NCI-H1417 (cell line): ENCODE results near the gene CDC26.
"Not testable (repeated sequence)": the region's sequence is repeated elsewhere in the genome, so short reads cannot be mapped to it uniquely, and the experiment has no call there.

ENCODE experiments used
- DNase-seq, 3 experiments: peaks; one replicate each; lab custom pipeline; 2025; lab: John Stamatoyannopoulos, UW

Gene CDC26

DNA sequence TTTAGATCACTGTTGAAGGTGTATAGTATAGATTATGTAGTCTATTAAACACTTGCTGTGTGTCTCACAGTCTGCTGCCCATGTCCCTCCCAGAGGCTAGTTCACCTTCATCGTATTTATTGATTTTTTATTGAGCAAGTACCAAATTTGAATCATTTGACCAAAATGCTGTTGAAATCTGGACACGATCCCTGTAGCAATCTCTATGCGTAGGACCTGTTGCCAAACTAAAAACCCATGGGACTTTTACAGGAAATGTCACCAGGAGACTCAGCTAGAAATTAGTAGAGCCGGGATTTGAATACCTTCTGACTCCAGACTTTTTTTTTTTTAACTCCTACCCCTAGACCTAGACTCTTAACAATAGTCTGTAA, 36.5 kb downstream of the CDC26 start:
- DNase-seq = no peak

- DNase-seq = no peak
These were observed 37.0 kb downstream of the CDC26 start for GRCh38 chr9:113238202-113238858.

GRCh38 chr9:113237026-113237425, 38.3 kb downstream of the CDC26 start:
- DNase-seq = no peak

DNA sequence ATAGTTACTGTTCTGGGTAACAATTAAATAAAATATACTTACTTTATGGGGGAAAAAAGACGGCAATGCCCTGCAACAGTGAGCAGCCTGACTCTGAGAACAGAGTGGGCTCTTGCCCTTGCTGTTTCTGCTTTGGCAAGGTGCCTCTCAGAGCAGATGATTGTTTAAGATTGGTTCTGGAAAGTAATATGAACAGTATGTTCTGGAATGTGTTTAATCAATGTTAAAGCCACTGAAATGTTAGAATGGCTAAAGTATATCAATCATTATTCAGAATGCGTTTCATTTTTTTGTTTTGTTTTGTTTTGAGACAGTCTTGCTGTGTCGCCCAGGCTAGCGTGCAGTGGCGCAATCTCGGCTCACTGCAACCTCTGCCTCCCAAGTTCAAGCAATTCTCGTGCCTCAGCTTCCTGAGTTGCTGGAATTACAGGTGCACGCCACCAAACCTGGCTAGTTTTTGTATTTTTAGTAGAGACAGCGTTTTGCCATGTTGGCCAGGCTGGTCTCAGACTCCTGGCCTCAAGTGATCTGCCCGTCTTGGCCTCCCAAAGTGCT, 39.6 kb downstream of the CDC26 start:
- not testable (repeated sequence) for DNase-seq

DNA sequence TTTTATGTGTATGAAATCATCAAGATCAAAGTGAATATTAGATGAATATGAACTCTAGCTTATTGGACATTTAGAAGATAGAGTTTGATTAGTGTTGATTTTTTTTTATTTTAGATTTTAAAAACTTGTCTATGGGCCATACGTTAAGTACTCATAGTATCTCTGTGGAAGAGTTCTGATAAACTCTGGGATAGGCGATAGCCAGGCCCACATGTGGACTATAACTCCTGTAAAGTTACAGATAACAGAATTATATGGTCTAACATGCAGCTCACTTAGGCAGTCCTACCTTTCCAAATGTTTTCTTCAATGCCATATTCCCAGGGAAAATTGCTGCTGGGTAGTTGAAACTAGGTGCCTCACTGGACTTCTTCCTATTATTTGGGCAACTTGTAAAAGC, 43.7 kb downstream of the CDC26 start:
- no peak for DNase-seq

DNA sequence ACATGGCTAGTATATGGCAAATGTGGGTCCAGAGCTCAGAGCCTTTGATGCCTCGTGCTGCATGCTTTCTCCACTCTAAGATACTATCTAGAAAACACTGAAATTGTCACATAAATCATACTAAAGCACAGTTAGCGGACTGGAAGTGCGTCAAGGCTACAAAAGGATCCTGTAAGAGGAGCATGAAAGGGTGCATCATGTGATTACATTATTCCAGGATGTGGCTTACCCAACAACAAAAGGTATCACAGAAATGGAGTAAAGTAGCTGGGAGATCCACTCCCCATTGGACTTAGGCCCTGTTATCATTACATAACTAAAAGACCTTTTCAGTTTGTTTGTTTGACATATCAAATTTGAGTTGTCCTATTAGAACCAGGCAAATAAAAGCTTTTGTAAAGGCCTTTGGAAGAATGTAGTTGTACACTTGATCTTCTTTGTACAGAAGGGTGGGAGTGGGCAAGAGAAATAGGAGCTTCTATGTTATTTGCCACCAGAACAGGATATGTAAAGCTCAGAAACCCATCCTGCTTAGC, 47.2 kb downstream of the CDC26 start:
- DNase-seq = peak; percentile 2 to 18 (median 9)

DNA sequence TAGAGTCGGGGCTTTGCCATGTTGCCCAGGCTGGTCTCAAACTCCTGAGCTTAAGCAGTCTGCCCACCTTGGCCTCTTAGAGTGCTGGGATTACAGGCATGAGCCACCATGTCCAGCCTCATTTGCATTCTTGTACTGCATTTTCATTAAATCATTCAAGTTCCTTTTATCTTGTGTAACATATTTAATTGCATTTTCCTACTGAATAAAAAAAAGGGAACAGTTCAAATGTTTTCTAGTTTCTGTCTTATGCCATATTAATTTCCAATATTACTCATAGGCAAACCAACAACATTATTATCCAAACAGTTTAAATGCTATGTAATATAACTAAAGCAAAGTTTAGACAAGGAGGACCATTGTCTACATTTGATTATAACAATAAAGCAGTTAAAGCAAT, 47.9 kb downstream of the CDC26 start:
- DNase-seq = no peak

DNA sequence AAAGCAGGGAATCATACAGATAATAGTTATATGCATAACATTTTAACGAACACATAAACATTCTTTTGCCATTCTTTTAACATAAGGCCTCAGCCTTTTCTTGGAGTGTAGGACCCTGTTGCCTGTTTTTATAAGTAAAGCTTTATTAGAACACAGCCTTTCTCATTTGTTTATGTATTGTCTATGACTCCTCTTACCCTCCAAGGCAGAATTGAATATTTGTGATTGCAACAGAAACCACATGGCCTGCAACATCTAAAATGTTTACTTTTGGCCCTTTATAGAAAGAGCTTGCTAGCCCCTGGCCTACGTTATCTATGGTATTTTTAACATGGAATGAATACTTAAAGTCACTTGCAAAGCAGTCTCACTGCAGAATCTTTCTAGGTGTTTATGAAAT, 51.4 kb downstream of the CDC26 start:
- DNase-seq = no peak

DNA sequence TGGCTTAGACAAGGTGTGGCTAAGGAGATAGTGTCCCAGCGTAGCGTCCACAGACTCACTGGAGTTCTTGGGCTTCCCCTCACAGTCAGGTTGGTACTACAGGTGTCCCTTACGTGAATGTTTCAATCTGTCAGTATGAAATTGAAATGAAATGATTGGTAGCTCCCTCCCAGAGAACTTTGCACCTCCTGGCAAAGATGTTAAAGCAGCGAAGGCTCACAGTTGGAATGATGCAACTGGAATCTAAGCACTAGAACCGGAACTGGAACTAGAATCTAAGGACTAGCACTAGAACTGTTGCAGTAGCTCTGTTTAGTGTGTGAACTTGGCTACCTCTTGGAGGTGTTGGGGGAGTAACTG, 52.9 kb downstream of the CDC26 start:
- peak in 1 of 3 experiments; percentile 50 for DNase-seq

DNA sequence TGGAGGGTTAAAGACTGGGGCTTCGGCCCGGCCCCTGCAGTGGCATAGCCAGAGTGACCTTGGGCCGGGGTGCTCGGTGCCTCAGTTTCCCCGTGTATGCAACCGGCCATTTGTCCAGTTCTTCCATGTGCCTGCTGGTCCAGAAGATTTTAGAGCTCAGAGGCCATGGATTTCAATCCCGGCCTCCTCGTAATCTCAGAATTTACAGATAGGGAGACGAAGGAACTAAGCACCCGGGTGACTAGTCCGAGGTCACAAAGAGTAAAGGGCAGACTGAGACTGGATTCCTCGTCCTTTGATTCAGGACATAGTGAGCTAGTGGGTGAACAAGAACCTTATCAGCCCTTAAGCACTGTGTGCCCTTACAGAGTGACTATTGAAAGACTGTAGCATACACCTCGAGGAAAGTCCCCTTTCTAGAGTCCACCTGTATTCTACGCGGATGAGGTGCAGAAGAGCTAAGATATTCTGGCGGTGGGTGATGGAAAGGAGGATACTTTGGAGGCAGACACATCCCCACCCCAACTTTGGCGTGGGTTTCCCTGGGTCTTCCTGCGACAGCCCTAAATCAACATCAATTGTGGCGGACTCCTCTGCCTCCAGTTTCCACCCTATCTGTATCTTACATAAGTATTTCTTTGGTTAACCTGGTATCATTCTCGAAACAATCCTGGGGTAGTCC, 53.4 kb downstream of the CDC26 start:
- DNase-seq = peak in 1 of 3 experiments; percentile 79

DNA sequence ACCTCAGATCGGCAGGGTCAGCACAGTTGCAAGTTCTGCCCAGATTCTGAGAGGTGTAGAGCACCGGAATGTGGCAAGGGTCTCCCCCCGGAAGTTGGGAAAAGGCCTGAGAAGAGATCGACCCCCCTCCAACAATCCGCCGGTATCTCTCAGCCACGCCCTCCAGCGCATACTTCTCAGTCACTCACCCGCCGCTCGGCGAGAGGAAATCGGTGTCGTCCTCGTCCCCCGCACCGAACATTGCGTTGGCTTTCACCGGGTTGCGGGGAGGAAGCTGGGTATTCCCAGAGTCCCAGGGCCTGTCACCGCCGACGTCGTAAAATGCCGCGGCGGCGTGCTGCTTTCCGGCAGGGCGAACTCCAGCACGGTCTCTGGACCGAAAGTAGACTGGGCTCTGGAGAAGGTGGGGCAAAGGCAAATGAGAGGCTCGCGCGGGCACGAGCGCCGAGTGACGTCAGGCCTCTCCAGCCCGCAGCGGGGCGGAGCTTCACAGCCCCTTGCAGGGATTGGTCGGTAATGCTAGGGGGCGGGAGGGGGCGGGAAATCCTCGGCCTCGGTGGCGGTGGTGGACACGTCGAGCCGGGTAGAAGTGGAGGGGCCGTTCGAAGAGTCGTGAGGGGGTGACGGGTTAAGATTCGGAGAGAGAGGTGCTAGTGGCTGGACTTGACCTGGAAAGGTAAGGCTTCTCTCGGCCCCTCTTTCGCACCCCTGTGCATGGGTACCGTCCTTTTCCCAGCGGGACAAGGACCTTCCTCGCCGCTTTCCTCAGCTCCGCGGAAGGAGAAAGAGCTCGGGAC, 54.2 kb downstream of the CDC26 start, which contains the start of the genes FKBP15 and SLC31A1:
Gene FKBP15, minus strand, starts transcription at position 275 of the 797 bp plus-strand sequence. Its CDS starts 34 bp downstream, at position 241.
Gene SLC31A1, plus strand, starts transcription at position 542 of the 797 bp plus-strand sequence. CDS start 34,605 bp downstream, outside the sequence.
- DNase-seq = peak; percentile 91 to 99 (median 99)

- DNase-seq = no peak
These were observed 54.8 kb downstream of the CDC26 start for GRCh38 chr9:113220467-113221002.

DNA sequence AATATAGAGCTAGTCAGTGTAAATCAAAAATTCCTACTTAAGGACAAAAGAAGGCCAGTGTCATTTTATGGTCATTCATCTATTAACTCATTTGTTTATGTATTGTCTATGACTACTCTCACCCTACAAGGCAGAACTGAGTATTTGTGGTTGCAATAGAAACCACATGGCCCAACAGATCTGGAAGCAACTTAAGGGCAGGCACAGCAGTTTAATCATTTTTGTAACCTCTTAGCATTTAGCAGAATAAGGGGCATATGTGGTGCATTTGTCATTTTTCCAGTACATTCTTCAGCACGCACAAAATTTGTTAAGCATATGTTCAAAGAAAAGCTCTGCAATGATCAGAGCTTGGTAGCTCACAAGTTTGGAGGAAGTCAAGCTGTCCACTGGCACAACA, 55.4 kb downstream of the CDC26 start:
- no peak for DNase-seq

GRCh38 chr9:113219186-113219936, 56.0 kb downstream of the CDC26 start:
- DNase-seq = no peak
